ENCODE results near the gene MACROD1.

DNA sequence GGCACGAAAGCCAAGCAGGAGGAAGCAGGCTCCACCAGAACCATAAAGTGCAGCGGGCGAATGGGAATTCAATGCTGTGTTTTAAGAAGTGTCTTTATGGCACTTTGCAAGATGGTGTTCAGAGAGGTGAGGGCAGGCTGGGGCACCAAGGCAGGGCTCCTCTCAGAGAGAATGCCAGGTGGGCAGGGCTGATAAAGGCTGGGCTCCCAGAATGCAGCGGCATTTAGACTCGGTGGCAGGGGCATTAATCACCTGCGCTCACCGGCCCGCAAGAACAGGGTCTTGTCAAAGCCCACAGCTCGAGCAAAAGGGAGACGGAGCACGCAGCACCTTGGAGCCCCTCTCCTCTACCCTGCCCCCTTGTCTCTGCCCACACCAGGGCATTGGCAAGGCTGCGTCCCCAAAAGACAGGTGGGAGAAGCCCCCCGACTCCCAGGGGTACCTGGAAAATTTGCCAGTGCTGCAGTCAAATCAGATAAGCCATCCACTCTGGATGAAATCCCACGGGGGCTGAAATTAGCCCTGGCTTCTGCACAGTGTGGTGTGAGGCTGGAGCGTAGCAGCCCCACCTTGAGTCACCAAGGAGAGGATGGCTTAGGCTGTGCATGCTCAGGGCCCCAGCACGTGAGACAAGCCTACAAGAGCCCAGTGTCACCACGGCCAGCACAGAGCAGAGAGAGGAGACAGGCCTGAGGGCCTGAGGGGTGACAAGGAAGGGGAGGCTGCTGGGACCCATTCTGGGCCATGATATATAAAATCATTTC lies 8.1 kb downstream of the MACROD1 start:
- no peak for TF ChIP-seq POLR2A (IDR thresholded peaks at IDR 0.05)
- TF ChIP-seq, protein P1, sequence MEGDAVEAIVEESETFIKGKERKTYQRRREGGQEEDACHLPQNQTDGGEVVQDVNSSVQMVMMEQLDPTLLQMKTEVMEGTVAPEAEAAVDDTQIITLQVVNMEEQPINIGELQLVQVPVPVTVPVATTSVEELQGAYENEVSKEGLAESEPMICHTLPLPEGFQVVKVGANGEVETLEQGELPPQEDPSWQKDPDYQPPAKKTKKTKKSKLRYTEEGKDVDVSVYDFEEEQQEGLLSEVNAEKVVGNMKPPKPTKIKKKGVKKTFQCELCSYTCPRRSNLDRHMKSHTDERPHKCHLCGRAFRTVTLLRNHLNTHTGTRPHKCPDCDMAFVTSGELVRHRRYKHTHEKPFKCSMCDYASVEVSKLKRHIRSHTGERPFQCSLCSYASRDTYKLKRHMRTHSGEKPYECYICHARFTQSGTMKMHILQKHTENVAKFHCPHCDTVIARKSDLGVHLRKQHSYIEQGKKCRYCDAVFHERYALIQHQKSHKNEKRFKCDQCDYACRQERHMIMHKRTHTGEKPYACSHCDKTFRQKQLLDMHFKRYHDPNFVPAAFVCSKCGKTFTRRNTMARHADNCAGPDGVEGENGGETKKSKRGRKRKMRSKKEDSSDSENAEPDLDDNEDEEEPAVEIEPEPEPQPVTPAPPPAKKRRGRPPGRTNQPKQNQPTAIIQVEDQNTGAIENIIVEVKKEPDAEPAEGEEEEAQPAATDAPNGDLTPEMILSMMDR (IDR thresholded peaks at IDR 0.05): no peak
